GM19455 (cell line): ENCODE measurements around the gene PRKN.
"Not testable (repeated sequence)": the region's sequence is repeated elsewhere in the genome, so short reads cannot be mapped to it uniquely, and the experiment has no call there.

Experiments
- ATAC-seq: cut with Tn5 transposase; IDR thresholded peaks from one replicate; pipeline ENCODE4 v1.9.1; 2021; ENCODE audit not compliant: unreplicated experiment

The PRKN gene

DNA sequence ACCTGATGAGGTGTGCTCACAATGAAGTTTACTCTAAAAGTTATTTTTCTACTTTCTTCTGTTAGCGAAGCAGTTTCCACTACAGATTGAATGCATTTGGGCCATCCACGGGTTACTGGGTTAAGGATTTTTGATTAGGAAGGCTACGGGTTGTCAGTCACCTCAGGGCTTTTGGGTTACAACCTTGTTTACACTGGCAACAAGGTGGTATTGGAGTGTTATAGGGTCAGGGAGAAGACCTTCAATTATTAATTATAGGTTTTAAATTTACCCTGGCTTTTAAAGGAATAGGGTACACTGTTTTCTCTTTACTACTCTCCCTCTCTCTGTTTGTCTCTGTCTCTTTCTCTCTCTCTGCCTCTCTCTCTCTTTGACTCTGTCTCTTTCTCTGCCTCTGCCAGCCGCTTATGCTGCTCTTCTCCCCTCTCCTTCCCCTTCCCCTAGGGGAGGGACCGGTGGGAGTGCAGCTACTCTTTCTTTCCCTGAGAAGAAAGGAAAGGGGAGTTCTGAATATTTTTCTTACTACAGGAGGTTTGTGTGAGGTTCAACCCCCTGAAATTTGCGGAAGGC lies 1413.5 kb downstream of the PRKN start:
- ATAC-seq = no peak

DNA sequence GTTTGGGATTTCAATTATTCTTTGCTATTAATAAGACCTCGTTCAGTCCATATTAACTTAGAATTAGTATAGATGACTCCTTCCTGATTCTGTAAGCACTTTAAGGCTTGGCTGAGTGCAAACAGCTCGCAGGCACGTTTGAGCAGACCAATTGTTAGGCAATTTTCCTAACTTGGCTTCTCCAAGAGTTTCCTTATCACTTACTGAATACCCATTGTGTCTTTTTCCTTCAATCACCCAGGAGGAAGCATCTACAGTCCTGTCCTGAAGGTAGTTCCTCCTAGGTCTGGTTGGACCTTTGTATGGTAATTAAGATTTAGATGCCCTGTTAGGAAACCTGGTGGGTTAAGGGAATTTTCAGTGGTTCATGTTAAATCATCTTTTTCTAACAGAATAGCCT lies 1414.1 kb downstream of the PRKN start:
- ATAC-seq = not testable (repeated sequence)

DNA sequence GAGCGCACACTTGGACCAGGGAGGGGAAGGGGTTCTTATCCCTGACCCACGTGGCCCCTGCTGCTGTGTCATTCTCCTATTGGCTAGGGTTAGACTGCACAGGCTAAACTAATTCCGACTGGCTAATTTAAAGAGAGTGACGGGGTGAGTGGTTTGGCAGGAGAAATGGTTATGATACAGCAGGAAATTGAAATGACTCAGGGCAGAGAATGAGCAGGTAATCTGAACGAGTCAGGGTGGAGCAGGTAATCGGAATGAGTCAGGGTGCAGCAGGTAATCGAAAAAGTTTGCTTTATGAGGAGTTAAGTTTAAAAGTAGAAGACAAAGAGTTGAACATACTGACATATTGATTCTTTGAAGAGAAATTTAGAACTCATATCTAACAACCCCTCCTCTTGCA lies 1417.8 kb downstream of the PRKN start:
- not testable (repeated sequence) for ATAC-seq

DNA sequence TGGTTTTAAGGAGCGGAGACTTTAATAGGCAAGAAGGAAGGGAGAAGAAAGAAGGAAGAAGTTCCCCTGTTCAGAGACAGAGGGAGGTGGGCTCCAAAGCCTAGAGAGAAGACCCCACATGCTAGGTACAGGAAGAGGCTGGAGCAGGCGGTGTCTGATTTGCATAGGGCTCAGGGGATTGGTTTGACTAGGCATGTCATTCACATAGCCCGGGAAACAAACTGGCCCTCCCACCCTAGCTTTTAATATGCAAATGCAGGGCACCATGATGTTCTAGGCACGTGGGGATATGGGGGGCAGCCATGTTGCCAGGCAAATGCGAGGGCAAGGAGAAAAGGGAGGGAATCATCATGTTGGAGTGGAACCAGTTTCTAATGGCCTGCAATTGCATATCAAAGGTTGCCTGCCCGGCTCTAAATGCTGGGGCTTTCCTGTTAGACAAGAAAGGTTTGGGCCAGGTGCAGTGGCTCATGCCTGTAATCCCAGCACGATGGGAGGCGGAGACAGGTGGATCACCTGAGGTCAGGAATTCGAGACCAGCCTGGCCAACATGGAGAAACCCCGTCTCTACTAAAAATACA lies 1419.4 kb downstream of the PRKN start:
- no peak for ATAC-seq

DNA sequence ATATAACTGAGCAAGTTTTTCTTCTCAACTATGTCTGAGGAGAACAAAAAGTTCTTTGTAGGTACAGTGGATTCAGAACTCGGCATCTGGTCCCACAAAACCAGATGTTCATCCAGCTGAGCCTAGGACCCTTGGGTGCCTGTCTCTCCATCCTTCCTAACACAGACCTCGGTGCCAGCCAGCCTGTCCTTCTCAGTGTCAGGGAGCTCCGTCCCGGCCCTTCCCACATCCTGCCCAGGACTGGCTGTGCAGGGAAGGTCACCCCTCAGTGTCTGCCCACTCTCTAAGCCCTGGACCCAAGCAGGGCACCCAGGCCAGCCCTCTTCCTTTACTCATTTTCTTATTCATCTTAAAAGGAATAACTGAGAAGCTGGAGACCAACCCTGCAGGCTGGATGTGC lies 1421.7 kb downstream of the PRKN start:
- ATAC-seq = no peak

DNA sequence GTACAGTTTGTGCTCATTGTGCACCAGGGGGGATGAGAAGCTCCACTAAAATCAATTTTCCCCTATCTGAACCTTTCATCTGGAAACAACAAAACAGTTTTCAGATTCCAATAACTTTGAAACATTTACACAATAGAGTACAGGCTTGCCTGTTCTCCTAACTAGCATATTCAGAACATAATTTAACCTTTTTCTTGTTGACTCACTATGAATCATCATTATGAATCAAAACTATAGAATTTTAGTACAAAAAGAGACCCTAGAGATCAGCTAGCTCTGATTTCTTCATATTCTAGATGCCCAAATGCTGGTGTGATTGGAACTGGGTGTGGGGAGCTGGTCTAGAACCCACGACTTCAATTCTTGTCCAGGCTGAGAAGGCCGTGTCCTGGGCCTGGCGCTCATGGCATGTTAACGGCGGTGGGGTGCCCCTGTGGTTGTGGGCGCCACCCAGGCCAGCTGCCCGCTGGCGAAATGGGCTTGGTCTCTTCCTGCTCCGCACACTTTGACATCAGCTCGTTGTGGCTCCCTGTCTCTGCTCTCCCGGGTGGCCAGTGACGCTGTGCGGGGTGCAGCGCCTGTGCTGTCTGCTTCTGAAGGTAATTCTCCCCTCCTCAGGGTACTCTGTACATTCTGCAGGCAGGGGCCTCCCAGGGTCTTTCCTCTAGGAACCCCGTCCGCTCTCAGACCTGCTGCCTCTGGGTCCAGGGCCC lies 1423.8 kb downstream of the PRKN start:
- no peak for ATAC-seq

DNA sequence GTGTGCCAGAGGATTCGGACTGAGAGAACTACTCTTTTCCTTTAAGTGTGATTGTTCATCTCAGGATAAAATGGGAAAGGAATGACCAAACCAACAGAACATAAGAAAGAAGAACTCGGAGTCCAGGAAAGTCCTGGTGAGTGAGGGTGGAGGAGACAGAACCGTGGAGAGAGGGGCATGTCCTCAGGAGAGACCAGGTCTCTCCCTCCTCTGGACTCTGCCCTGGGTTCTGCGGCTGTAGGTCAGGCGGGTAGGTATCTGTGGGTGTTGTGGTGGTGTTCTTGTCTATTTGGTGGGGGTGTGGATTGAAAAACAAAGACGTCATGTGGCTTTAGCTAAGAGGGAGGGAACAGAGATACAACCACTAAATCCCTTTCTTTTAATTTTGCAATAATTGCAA lies 1424.6 kb downstream of the PRKN start:
- no peak for ATAC-seq

DNA sequence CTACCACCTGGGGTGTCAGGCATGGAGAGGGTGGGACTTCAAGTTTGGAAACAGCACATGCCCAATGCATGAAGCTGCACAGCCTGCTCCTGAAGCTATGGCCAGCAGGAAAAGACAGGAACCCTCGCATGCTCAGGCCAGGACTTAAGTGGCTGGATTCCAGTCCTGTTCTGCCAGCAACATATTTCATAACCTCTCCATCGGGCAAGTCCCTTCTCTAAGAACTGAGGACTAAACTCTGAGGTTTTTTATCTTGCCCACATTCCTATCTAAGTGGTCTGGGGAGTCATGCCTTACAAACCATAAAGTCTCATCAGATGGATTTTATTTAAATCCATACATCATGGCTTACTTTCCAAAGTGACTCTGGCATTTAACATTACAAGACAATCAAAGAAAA lies 1426.2 kb downstream of the PRKN start:
- ATAC-seq = no peak

DNA sequence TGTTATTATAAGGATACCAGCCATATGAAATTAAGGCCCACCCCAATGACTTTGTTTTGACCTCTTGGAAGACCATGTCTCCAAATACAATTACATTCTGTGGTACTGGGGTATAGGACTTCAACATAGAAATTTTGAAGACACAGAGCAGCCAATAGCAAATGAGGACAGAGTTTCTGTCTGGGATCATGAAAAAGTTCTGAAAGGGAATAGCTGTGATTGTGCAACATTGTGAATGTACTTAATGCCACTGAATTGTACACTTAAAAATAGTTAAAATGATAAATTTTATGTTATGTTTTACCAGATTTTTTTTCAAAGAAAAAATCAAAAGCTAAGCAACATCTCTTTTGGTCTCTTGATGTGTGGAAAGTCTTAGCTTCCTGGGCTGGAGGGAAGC lies 1426.7 kb downstream of the PRKN start:
- ATAC-seq = no peak

DNA sequence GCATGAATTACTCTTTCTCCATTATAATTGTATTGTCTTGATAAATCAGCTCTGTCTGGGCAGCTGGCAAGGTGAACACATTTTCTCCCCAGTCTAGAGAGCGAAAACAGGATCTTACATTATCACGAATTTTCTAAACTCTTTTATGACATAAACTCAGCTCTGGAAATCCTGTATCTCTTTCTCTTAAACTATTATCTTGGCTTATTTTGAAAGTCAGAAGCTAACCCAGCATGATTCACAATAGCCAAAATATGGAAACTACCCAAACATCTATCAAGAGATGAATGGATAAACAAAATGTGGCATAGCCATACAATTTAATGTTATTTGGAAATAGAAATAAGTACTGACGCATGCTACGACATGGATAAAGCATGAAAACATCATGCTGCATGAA lies 1427.8 kb downstream of the PRKN start:
- no peak for ATAC-seq
